ENCODE data around the gene BARX1. TPM values are rescaled to one million over a fixed set of nuclear protein-coding genes. Genes with fewer than 3 reads are reported as not detected.
"Not testable (repeated sequence)": the region's sequence is repeated elsewhere in the genome, so short reads cannot be mapped to it uniquely, and the experiment has no call there.

BARX1 gene
- polyA plus RNA-seq, 1 donor from 2014 or later, result not detected

GRCh38 chr9:93963969-93964368, 8.8 kb upstream of the BARX1 start:
- no peaks in the 10 kb centered on the region for H3K9me3 ChIP-seq (ENCODE audit: low read length)
- H3K9ac ChIP-seq (ENCODE audit: low read length), result no peak overlapping the region
- peaks cover 38% of the 10 kb centered on the region for H3K27me3 ChIP-seq (ENCODE audit: insufficient read depth, low read depth, low read length)
- no peaks in the 10 kb centered on the region for H3K9me2 ChIP-seq (ENCODE audit: insufficient read depth, low read length)
- no peak overlapping the region for H3K4me3 ChIP-seq (ENCODE audit: low read length)
- no peaks in the 10 kb centered on the region for H4K20me1 ChIP-seq (ENCODE audit: insufficient read depth)
- H2AFZ ChIP-seq (ENCODE audit: low read depth, low read length), result no peak overlapping the region
- no peak overlapping the region for H3K27ac ChIP-seq (ENCODE audit: low read length)
- no peaks in the 10 kb centered on the region for H3K36me3 ChIP-seq (ENCODE audit: insufficient read depth, low read length)
- no peaks in the 10 kb centered on the region for H3F3A ChIP-seq (ENCODE audit: insufficient read depth, low read length, poor library complexity, severe bottlenecking)
- TF ChIP-seq TAF1 (IDR thresholded peaks at IDR 0.05; ENCODE audit: low read depth) (no peak), REST (IDR thresholded peaks at IDR 0.05; ENCODE audit: borderline replicate concordance) (no peak), CTCF (IDR thresholded peaks at IDR 0.05; ENCODE audit: poor library complexity, severe bottlenecking) (no peak), SMC3 (conservative IDR thresholded peaks at IDR 0.05; ENCODE audit: poor library complexity) (no peak), POLR2AphosphoS5 (IDR thresholded peaks at IDR 0.05) (no peak), RAD21 (conservative IDR thresholded peaks at IDR 0.05) (no peak), EZH2 (IDR thresholded peaks at IDR 0.05; ENCODE audit: borderline replicate concordance, insufficient read depth, low read length, poor library complexity, severe bottlenecking) (no peak), EP300 (conservative IDR thresholded peaks at IDR 0.05; ENCODE audit: poor library complexity, severe bottlenecking) (no peak)
- no peak overlapping the region for H3K4me2 ChIP-seq (ENCODE audit: low read length)
- no peaks in the 10 kb centered on the region for H3K79me2 ChIP-seq (replicated peaks; ENCODE audit: insufficient read depth, low read length)

- not testable (repeated sequence) for H3F3A ChIP-seq (ENCODE audit: insufficient read depth, low read length, poor library complexity, severe bottlenecking); H4K20me1 ChIP-seq (ENCODE audit: insufficient read depth); H3K9me3 ChIP-seq (ENCODE audit: low read length); H3K79me2 ChIP-seq (replicated peaks; ENCODE audit: insufficient read depth, low read length); H3K4me3 ChIP-seq (ENCODE audit: low read length); H3K4me2 ChIP-seq (ENCODE audit: low read length); H2AFZ ChIP-seq (ENCODE audit: low read depth, low read length); H3K36me3 ChIP-seq (ENCODE audit: insufficient read depth, low read length); H3K9ac ChIP-seq (ENCODE audit: low read length); H3K27ac ChIP-seq (ENCODE audit: low read length); H3K9me2 ChIP-seq (ENCODE audit: insufficient read depth, low read length)
- peaks cover 43% of the 10 kb centered on the region for H3K27me3 ChIP-seq (ENCODE audit: insufficient read depth, low read depth, low read length)
Observed at GRCh38 chr9:93963489-93963888, 8.3 kb upstream of the BARX1 start.

Measured in neural cell (in vitro differentiated cells).